Parathyroid adenoma (tissue), 2 donors: ENCODE data around the gene DEPDC4.

Experiments
- H2AFZ ChIP-seq: fragments of 300-600 bp; sonication (generic); one replicate; pipeline ENCODE4 v1.7.0; 2017; ENCODE audit warnings: antibody characterized with exemption, mild to moderate bottlenecking
- H3K27ac ChIP-seq: fragments of 300-600 bp; sonication (generic); one replicate; pipeline ENCODE4 v1.7.0; 2017
- H3K27me3 ChIP-seq: fragments of 300-600 bp; sonication (generic); one replicate; pipeline ENCODE4 v1.7.0; 2017; ENCODE audit warnings: low read length; ENCODE audit not compliant: control insufficient read depth, insufficient read depth
- H3K36me3 ChIP-seq: fragments of 300-600 bp; sonication (generic); one replicate; pipeline ENCODE4 v1.7.0; 2017; ENCODE audit warnings: low read length; ENCODE audit not compliant: control insufficient read depth, insufficient read depth
- H3K4me1 ChIP-seq: fragments of 300-600 bp; sonication (generic); one replicate; pipeline ENCODE4 v1.7.0; 2017; ENCODE audit warnings: control low read depth
- H3K4me2 ChIP-seq: fragments of 300-600 bp; sonication (generic); one replicate; pipeline ENCODE4 v1.7.0; 2017; ENCODE audit warnings: low read length
- H3K4me3 ChIP-seq: fragments of 300-600 bp; sonication (generic); one replicate; pipeline ENCODE4 v1.7.0; 2017; ENCODE audit warnings: low read depth, low read length
- H3K79me2 ChIP-seq: fragments of 300-600 bp; sonication (generic); one replicate; pipeline ENCODE4 v1.7.0; 2017; ENCODE audit warnings: control low read depth
- H3K9ac ChIP-seq: fragments of 300-600 bp; sonication (generic); one replicate; pipeline ENCODE4 v1.7.0; 2017; ENCODE audit warnings: mild to moderate bottlenecking
- H3K9me3 ChIP-seq: fragments of 300-600 bp; sonication (generic); one replicate; pipeline ENCODE4 v1.7.0; 2017; ENCODE audit warnings: low read length; ENCODE audit not compliant: control insufficient read depth
- TF ChIP-seq, protein P1 (sequence below): fragments of 300-600 bp; sonication (generic); IDR thresholded peaks from one replicate; pipeline ENCODE4 v1.7.0; 2017; ENCODE audit warnings: antibody characterized with exemption, mild to moderate bottlenecking
- donor health status: primary hyperparathyroidism.

The DEPDC4 gene

DNA sequence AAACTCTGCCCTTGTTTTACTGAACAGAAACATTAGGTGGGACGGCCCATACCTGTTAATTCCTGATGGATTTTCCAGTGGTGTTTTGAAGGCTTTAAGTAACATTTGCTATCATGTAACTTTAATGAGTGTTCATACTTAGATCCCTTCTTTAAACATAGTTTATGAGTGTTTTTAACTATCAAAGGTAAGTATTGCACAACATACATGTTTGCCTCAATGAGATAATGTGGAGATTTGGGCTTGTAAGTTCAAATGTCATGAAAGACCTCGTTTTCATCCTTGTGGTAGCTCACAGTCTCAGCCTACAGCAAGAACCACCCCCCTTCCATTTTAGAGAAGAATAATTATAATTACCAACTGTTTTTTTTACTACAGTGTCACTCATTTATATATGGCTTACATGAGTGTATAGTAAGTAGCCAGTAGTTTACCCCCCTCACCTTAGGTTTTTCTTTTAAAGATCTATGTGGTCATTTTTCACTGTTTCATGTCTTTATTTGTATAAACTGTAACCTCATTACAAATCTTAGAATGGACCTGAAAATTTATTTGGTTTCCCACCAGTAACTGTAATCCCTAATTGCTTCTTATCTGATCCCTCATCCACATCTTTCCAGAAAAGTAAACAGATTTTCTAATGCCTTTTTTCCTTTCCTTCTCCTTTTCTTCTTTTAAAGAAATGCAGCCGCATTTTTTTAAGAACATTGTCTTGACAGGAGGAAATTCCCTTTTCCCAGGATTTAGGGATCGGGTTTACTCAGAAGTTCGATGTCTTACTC is 47.4 kb downstream of the DEPDC4 start:
- no peaks in the 10 kb centered on the region for H3K4me1 ChIP-seq
- TF ChIP-seq, protein P1, sequence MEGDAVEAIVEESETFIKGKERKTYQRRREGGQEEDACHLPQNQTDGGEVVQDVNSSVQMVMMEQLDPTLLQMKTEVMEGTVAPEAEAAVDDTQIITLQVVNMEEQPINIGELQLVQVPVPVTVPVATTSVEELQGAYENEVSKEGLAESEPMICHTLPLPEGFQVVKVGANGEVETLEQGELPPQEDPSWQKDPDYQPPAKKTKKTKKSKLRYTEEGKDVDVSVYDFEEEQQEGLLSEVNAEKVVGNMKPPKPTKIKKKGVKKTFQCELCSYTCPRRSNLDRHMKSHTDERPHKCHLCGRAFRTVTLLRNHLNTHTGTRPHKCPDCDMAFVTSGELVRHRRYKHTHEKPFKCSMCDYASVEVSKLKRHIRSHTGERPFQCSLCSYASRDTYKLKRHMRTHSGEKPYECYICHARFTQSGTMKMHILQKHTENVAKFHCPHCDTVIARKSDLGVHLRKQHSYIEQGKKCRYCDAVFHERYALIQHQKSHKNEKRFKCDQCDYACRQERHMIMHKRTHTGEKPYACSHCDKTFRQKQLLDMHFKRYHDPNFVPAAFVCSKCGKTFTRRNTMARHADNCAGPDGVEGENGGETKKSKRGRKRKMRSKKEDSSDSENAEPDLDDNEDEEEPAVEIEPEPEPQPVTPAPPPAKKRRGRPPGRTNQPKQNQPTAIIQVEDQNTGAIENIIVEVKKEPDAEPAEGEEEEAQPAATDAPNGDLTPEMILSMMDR, result no peak

DNA sequence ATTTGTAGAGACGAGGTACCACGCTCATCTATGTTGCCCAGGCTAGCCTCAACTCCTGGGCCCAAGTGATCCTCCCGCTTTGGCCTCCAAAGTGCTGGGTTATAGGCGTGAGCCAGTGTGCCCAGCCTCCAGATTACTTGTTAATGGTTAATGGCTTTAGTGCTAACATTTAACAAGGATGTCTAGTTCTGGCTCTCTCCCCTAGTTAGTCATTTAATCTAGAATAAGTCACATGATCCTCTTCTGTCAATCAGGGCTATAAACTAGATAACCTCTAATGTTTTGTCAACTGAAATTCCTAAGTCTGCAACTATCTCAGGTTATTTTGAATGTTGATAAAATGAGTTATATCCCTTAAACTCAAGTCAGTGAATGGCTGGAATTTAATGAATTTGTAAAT is 50.5 kb downstream of the DEPDC4 start:
- Histone ChIP-seq H3K36me3 (no peaks in the 10 kb centered on the region), H3K4me1 (no peaks in the 10 kb centered on the region), H3K27ac (no peak overlapping the region)

More for the DNA sequence above, 47.4 kb downstream of the DEPDC4 start:
- H3K4me3 ChIP-seq, result no peak overlapping the region
- H2AFZ ChIP-seq, result no peak overlapping the region
- no peaks in the 10 kb centered on the region for H3K27me3 ChIP-seq
- H3K9me3 ChIP-seq, result no peaks in the 10 kb centered on the region
- no peak overlapping the region for H3K4me2 ChIP-seq
- H3K36me3 ChIP-seq, result no peaks in the 10 kb centered on the region
- no peak overlapping the region for H3K9ac ChIP-seq
- no peaks in the 10 kb centered on the region for H3K79me2 ChIP-seq
- H3K27ac ChIP-seq, result no peak overlapping the region

DNA sequence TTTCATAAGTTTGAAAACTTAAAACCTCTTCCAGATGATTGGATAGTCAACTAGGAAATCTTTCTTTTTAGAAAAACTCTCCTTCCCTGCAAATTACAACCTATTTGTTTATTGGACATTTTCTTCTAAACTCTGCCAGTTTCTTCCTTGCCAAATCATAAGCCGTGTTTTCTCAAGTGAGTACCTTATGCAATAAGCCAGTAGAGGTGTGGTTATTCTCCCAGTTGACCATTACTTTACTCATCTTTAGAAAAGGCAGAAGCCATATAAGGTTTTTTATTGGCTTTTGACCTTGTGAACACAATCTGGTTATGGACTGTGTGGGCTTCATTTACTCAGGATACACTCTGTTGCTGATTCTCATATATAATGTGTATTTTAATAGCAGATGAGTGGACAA is 51.7 kb downstream of the DEPDC4 start:
- Histone ChIP-seq H3K27ac (no peak overlapping the region), H3K79me2 (no peaks in the 10 kb centered on the region), H3K4me2 (no peak overlapping the region), H3K4me3 (no peak overlapping the region), H3K36me3 (no peaks in the 10 kb centered on the region), H3K4me1 (no peaks in the 10 kb centered on the region), H3K27me3 (no peaks in the 10 kb centered on the region), H2AFZ (no peak overlapping the region), H3K9me3 (no peaks in the 10 kb centered on the region), H3K9ac (no peak overlapping the region)
- TF ChIP-seq, protein P1, result no peak

More for the DNA sequence above, 50.5 kb downstream of the DEPDC4 start:
- Histone ChIP-seq H2AFZ (no peak overlapping the region), H3K4me2 (no peak overlapping the region), H3K27me3 (no peaks in the 10 kb centered on the region), H3K9me3 (no peaks in the 10 kb centered on the region), H3K79me2 (no peaks in the 10 kb centered on the region), H3K4me3 (no peak overlapping the region), H3K9ac (no peak overlapping the region)
- TF ChIP-seq, protein P1, result no peak

DNA sequence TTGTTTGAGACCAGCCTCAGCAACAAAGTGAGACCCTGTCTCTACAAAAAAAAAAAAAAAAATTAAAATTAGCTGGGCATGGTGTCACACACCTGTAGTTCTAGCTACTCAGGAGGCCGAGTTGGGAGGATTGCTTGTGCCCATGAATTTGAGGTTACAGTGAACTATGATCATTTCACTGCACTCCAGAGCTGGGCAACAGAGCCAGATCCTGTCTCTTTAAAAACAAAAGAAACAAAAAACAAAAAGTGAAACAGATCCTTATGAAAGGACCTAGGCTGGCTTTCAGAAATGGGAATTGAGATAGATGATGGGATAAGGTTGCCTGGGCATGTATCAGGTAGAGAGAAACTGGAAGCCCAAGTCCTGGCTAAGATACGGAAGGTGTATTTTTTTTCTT is 52.4 kb downstream of the DEPDC4 start:
- no peaks in the 10 kb centered on the region for H3K79me2 ChIP-seq
- no peak overlapping the region for H3K4me3 ChIP-seq
- no peak overlapping the region for H3K4me2 ChIP-seq
- H2AFZ ChIP-seq, result no peak overlapping the region
- no peaks in the 10 kb centered on the region for H3K4me1 ChIP-seq
- H3K27ac ChIP-seq, result no peak overlapping the region
- TF ChIP-seq, protein P1, result no peak
- H3K36me3 ChIP-seq, result no peaks in the 10 kb centered on the region
- no peak overlapping the region for H3K9ac ChIP-seq
- no peaks in the 10 kb centered on the region for H3K27me3 ChIP-seq
- H3K9me3 ChIP-seq, result no peaks in the 10 kb centered on the region
